Measurements from ENCODE around the gene C1QTNF8.

Gene C1QTNF8

DNA sequence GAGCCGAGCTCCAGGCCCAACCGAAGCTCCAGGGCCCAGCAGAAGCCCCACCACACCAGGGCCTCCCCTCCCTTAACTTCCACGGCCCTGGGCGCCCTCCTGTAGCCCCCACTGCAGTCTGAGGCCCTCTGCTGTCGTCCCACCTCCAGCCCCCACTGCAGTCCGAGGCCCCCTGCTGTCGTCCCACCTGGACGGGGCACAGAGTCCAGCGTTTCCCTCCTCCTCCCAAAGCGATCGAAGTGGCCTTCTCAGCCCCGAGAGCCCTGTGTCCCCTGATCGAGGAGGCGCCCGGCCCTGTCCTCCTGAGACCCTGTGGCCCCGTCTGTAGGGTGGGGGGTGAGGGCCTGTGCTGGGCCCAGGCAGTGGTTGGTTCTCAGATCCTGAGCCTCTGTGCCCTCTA, 31.1 kb upstream of the C1QTNF8 start:
- no peak for DNase-seq

DNA sequence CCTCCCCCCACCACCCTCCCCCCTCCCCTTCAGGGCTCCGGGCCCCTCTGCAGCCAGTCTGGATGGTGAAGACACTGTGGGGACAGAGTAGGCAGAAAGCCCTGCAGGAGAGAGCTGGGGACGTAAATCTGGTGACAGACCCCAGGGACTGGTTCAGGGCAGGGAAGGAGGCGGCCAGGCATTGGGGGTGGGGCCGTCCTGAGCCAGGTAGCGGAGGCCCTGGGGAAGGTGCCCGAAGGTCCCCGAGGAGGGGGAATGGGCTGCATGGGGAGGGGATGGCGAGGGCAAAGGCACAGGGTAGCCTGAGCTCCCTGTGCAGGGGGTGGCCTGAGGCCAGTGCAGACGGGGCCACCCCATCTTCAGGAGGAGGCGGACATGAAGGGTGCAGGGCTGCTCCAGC, 30.5 kb upstream of the C1QTNF8 start:
- DNase-seq: peak in 1 of 3 experiments; percentile 17

DNA sequence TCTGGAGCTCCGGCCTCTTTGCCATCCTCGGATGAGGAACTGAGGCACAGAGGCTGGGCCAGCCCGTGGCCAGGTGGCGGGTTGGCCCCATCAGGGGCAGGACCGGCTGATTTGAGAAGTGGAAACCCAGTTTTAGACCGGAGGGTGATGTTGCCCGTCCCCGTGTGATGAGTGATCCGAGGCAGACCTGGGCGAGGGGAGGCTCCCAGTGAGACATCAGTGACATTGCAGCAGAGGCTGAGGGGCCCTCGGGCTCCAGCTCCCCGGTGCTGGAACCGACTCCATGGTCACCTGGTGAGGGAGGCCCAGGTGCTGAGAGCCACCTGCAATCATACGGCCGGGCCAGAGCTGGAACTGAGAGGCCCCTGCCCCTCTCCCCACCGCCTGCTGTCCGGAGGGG, 30.0 kb upstream of the C1QTNF8 start:
- peak in 1 of 3 experiments; percentile 50 for DNase-seq

DNA sequence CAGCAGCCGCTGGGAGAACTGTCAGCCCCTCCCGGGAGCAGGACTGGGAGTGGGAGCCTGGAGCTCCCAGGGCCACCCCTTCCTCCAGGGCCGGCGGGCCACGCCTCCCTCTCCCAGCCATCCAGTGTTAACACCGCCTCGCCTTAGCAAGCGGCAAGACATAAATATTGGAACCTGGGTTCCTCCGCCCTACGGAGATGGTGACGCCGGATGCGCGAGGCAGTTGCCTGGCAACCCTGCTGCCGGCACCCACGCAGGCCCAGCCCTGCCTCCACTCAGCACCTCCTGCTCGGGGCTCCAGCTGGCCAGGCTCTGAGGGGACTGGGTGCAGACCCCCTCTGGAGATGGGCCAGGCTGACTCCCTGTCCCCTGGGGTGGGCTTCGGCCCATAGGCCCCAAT, 29.4 kb upstream of the C1QTNF8 start:
- DNase-seq: peak; percentile 78 to 93 (median 81)

DNA sequence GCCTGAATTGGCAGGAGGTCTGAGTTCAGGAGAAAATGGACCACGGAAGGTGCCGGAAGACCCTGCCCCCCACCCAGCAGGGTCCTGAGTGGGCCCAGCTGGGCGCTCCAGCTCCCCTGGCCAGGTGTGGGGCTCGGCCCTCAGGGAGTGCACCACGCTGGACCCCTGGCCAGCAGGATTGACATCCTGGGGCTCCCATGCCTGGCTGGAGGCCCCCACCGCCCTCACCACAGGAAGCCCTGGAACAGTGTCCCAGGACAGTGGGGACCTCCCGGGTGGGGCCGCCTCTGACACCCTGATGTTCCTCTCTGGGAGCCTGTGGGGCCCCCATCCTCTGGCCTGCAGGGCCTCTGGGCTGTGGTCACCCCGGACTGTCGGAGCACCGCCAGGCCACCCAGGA, 28.8 kb upstream of the C1QTNF8 start:
- no peak for DNase-seq

DNA sequence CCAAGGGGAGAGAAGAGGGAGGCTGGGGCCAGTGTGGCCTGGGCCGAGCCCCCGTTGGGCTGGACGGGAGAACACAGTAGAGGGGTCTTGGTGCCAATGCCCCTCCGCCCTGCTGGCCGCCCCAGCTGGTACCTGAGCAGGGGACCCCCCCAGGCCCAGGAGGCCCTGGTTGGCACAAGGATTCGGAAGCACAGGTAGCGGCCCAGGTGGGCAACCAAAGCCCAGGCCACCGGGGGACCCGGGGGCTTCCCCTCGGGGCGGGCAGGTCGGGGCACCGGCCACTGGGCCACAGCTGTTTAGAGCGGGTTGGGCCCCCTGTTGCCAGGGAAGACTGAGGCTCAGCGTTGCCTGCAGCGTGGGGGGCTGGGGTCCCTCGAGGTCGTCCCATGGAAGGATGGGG, 28.2 kb upstream of the C1QTNF8 start:
- no peak for DNase-seq

DNA sequence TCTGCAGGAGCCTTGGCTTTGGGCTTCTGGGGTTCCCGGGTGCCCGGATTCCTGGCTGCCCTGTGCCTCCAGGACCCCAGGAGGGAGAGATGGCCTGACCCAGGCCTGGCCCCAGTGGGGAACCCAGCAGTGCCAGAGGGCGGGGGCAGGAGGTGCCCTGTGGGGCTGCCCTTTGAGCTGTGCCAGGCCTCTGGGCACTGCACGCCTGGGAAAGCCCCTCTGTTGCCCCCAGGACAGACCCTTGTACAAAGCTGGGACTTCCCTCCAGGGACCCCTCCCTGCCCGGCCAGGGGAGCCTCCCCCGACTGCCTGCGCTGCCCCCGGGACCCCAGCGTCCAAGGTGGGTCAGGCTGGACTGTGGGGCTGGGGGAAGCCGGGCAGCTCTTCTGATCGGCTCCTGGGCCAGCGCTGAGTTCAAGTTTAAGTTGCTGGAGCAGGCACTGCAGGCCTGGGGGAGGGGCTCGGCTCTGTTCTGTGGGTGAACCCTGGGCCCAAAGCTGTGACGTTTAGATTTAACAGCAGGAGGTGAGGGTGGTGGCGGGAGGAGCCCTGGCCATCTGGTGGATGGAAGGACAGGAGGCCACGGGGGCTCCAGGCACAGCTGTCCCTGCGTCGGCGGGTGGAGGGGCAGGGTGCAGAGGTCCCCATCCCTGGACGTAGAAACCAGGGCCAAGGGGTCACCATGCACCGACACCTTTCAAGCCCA, 27.6 kb upstream of the C1QTNF8 start:
- no peak for DNase-seq

DNA sequence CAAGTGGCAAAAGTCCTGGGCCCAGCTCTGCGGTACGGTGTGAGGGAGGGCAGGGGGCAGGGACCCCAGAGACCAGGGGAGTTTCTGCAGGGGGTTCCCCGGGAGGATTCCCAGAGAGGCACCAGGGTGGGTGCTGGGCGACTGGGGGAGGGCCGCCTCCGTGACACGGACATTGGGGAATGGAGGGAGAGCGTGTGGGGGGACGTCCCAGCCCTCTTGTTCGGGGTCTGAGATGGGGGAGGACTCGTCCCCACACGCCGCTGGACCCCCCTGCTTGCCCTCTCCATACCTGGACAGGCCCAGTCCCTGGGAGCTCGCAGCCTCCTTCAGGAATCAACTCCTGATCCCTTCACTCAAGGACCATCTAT, 26.3 kb upstream of the C1QTNF8 start:
- no peak for DNase-seq

DNA sequence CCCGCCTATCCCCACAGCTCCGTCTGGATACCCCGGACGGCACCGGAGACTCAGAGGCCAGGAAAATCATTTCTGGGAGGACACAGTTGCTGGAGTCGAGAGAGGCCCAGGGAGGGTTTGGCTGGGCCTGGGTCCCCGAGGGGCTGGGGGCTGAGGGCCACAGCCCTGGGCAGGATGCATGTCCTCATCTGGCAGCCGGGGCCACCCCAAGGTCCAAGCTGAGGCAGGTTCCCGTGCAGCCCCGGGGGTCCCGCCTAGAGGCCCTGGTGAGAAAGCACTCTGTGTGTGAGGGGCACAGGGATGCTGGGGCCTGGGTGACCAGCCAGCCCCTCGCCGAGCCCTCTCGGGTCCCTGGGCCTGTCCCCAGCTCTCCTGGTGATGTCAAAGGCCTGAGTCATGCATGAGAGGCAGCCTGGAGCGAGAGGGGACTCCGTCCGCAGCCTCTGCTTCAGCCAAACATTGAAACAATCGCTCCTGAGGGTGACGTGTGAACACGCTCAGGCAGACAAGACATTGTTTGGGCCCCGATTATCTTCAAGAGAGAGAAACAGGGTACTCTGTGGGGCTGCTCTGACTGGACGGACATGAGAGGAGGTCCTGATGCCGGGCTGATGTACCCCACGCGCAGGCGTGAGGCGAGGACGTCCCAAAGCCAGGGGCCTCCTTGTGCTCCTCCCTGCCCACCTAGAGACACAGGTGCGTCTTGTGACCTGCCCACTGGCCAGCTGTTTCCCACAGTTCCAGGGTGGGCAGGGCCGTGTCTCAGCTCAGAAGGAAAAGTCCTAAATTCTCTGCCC, 25.8 kb upstream of the C1QTNF8 start:
- no peak for DNase-seq

DNA sequence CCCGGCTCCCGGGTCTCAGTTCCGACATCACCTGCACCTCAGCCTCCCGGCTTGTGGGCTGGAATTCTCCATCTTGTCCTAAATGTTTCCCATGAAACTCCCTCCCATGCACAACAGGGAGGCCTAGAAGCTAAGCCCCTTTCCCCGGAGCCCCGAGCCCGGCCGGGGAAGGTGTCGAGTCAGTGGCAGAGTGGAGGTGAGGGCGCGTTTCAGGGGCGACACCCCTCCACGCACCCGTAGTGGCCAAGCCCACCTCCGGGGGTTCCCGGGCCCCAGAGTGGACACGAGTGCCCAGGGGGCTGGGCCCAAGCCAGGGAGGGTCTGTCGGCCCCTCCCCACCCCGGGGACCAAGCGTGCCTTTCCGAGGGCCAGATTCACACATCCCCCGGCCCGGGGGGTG, 25.0 kb upstream of the C1QTNF8 start:
- no peak for DNase-seq

DNA sequence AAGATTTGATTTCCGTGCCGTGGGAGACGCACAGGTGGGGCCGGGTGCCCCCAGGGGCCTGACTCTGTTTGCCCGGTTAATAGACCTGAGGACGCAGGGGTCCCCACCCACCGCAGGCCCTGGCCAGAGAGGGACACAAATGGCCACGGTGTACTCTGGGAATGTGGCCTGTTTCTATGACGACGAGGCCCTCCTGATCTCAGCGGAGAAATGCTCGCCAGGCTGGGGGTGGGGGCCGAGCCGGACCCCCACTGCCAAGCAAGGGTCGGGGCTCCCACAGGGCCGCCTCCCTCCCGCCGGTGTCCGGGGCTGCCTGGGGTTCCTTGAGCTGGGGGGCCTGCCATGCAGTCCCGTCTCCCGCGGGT, 24.5 kb upstream of the C1QTNF8 start:
- DNase-seq: no peak

DNA sequence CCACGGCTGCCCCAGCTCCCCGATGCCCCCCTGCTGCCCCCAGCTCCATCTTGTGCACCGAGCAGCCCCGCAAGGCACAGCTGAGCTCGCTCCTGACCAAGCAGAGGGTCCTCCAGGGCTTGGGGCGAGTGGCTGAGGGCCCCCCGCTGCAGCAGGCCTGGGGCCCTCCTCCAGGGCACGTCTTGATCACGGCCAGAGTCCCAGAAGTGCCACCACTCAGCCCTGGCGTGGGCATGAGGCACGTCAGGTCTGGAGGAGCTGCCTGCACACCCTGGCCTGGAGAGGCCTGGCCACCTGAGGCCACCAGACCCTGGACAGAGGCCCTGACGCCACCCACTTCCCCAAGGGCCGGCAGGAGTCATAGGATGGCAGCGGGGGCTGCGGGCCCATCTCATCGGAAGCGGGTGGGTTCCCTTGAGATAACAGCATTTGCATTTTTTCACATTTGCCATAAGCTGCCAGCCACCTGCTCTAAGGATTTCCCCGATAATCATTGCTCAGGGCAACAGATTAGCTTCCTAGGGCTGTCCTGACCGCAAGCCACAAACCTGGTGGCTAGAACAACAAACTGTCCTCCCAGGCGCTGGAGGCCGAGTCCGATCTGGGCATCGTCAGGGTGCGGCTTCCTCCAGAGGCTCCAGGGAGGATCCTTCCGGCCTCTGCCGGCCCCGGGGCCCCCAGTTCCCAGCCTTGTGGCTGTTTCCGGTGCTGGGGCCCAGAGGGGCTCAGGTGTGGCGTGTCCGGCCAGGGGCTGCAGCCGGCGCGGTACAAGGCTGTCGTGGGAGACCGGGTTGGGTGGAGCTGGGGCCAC, 23.9 kb upstream of the C1QTNF8 start:
- DNase-seq: no peak

DNA sequence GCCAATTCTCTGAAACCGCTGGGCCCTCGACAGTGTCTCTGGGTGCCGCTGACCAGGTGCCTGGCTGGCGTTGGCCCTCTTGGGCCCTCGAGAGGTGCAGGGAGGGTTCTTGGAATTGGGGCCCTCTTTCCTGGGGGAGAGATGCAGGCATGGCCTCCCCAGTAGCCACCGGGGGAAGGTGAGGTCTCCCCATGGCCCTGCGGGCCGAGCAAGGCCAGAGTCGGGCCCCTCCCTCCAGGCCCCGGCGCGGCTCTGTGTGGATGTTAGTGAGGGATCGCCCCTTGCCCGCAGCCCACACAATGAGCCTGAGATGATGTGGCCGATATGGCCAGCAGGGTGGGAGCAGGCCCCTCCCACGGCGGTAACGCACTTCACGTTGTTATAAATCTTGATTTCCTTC, 23.1 kb upstream of the C1QTNF8 start:
- no peak for DNase-seq

DNA sequence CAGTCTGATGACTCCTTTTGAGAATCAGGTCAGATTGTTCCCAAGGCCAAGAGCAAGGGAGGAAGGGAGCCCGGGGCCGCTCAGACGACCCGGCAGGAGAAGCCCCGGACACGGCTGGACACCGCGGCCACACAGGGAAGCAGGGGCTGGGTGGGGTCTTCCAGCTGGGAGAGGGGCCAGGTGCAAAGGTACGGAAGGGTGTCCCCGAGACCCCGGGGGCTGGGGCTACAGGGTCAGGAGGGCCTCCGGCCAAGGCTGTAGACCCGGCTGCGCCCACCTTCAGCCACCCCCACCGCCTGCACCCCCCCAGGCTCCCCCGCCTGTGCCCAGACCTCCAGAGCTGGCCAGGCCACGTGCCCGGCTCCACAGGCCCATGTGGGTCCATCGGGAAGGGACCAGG, 21.9 kb upstream of the C1QTNF8 start:
- DNase-seq: no peak

DNA sequence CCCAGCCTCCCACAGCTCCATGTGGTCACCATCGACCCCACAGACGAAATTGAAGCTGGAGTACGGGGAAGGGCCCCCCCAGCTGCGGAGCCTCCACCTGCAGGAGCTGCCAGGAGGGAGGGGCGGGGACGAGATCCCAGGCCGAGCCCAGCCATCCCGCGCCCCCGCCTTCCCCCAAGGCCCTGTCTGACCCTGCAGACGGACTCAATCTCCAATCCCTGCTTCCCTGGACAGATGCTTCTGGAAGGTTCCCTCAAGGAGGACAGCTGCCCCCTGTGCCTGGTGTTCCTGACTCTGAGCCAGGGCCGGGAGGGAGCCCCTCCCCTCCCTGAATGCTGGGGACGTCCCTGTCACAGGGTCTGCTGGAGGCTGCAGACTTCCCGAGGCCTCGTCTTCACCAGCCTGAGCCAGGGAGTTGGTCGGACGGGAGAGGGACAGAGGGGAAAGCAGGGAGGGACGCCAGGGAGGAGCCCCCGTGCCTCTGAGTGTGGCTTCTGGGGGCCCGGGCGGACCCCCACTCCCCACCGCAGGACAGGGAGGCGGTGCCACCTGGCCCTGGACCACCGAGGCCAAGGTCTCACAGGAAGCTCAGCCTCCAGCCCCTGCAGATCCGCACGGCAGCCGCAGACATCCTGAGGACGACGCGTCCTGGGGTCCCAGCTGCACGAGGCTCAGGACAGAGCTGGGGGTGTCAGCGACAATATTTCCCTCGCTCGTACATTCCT, 21.3 kb upstream of the C1QTNF8 start:
- DNase-seq: no peak

DNA sequence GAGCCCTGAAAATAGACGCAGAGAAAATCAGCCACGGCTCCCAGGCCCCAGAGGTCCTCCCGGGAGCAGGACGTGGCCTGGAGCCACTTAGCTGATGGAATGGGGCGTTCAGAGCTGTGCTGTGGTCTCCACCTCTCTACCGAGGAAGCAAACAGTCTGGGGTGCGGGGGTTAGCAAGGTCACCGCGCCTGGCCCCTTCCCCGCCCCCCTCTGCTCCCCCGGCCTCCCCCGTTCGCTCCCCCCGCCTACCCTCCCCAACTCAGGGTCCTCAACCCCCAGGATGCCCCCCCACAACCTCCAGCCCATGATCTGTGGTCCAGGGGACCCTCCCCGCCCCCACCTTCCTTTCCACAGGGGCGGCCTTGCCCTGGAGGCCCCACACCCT, 20.6 kb upstream of the C1QTNF8 start:
- no peak for DNase-seq

DNA sequence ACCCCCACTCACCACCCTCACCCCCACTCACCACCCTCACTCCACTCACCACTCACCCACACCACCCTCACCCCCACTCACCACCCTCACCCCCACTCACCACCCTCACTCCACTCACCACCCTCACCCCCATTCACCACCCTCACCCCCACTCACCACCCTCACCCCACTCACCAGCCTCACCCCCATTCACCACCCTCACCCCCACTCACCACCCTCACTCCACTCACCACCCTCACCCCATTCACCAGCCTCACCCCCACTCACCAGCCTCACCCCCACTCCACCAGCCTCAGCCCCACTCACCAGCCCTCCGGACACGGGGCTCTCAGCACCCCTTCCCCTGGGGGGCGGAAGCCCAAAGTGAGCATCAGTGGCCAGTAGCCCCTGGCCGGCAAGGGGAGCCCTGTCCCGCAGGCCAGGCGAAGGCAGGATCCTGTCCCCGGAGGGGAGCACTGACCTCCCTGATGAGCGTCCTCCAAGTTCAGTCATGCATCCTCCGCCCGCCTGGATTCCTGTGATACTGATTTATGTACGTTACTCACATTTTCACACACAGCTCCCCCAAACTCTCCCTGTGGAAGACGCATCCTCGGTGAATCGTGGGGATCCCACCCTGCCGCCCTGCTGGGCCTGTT, 18.0 kb upstream of the C1QTNF8 start:
- no peak for DNase-seq

DNA sequence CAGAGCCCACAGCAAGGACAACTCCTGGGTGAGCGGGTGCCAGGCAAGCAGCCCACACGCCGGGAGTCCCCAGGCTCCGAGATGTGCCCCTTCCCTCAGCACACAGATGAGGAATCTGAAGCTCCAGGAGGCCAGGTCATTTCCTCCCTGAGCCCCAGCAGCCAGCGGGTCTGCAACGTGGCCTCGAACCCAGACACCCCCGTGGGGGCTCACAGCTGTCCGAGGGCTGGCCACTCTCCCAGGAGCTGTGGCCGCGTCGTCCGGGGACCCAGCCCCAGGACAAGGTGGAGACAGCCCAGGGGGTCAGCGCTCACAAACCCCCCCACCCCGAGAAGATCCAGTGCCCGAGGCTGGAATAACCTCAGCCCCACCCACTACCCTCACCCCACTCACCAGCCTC, 17.4 kb upstream of the C1QTNF8 start:
- no peak for DNase-seq

DNA sequence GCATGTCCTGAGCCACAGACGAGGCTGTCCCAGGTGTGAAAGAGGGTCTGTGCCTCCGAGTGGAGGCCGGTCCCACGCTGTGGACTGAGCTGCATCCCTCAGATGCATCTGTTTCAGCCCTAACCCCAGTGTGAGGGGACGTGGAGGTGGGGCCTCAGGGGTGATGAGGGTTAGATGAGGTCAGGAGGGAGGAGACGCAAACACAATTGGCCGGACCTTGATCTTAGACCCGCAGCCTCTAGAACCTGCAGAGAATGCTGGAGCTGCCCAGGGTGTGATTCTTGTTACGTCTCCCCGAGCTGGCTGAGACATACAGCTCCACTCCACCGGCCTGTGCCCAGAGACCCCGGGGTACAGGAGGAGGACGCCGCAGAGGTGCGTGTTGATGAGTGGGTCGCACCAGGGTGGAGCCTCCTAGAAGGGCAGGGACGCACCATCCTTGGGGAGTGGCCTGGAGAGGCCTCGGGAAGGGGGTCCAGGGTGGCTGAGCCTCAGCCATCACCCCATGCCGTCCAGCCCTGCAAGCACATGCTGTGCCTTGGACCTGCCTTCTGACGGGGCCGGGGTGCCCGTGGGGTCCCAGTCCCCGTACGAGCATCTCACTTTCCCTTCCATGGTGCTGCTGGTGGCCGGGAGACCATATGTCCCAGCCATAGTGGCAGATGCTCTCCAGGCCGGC, 16.6 kb upstream of the C1QTNF8 start:
- no peak for DNase-seq

DNA sequence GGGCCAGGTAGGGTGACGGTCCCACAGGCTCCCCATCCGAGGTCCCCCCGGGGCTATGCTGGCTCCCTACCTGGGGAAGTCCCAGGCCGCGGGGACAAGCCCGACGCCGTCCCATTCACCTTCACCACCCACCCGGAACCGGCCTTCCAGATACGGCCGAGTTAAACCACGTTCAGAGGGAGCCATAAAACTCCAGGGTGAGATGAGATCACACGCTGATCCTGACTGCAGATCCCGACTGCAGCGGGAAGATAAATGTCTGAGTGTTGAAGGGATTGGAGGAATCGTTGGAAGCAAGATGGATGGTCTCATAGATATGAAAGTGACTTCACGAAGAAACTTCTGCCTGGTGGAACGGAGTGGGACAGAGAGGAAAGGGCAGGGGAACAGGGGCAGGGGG, 13.6 kb upstream of the C1QTNF8 start:
- DNase-seq: no peak

DNA sequence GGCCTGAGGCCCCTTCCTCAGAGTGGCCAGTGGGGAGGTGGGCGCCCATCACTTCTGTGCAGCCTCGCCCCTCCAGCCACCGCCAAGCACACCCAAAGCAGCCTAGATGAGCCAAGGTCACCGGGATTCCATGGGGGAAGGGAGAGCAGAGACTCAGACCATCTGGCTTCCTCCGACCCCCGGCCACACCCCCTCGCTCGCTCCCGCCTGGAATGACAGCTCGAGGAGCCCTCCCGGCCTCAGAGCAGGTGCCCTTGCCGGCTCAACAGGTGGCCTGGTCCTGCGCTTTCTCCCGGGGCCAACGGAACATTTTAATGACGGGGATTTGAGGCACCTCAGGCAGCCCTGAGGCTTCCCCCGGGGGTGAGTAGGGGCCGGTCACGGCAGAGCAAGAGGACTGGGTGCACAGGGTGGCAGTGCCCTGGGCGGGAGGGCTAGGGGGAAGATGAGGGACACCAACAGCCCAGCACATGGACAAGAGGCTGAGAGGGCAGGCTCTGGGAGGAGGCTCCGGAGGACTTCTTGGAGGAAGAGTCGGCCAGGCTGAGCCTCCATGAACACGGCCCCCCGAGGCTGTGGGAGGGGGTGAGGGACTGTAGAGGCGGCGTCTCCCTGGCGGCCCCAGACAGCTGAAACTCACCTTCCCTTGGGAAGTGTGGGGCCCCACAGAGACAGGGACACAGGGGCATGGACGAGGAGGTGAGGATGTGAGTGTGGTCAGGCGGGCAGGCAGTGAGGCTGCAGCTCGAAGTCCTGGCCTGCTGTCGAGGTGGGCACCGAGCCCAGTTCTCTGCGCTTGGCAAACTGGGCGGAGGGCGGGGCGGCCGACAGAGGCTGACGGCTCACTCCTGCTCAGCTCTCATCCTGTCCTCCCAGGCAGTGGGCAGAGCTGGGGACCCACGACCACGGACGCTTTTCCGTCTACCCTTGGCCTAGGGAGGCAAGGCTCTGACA, 12.5 kb upstream of the C1QTNF8 start:
- DNase-seq: peak in 2 of 3 experiments; percentile 72 to 84
